Fibroblast of lung (primary cell): ENCODE results near the gene TSPAN18. TPM values are rescaled to one million over a fixed set of nuclear protein-coding genes. Genes with fewer than 3 reads are reported as not detected.

Source experiments
- DNase-seq, 2 donors: peaks; one replicate each; pipeline versions ENCODE4 v3.0.0 to v3.0.0-alpha.2; 2010; ENCODE audit warnings: low read depth in 2 of 2
- H2AFZ ChIP-seq: 2 replicates; pipeline ENCODE4 v1.5.1; 2012; ENCODE audit warnings: low read length, control low read depth, inconsistent platforms
- H3K27ac ChIP-seq: 2 replicates; pipeline ENCODE4 v1.5.1; 2011; ENCODE audit warnings: low read length, control low read depth; ENCODE audit not compliant: insufficient read depth
- H3K27me3 ChIP-seq: 2 replicates; pipeline ENCODE4 v1.5.1; 2011; ENCODE audit warnings: mild to moderate bottlenecking, low read length; ENCODE audit not compliant: control insufficient read depth, insufficient read depth
- H3K36me3 ChIP-seq: 2 replicates; pipeline ENCODE4 v1.5.1; 2011; ENCODE audit warnings: low read length; ENCODE audit not compliant: control insufficient read depth, insufficient read depth
- H3K4me1 ChIP-seq: 2 replicates; pipeline ENCODE4 v1.5.1; 2011; ENCODE audit warnings: low read length; ENCODE audit not compliant: control insufficient read depth, insufficient read depth; ENCODE audit errors: extremely low read depth
- H3K4me2 ChIP-seq: 2 replicates; pipeline ENCODE4 v1.5.1; 2011; ENCODE audit warnings: low read length, control low read depth; ENCODE audit not compliant: insufficient read depth; ENCODE audit errors: extremely low read depth
- H3K4me3 ChIP-seq, 4 experiments: fragments of 200-600 bp in 1 of 4; sonication (generic) in 1 of 4; replicated peaks in 1 of 4; 2 replicates each; pipeline ENCODE4 v1.5.1; 2011 to 2016; ENCODE audit warnings: low read length in 4 of 4, low read depth in 3 of 4, mild to moderate bottlenecking in 3 of 4, control low read depth in 2 of 4, inconsistent platforms in 1 of 4, mixed read lengths in 1 of 4; ENCODE audit not compliant: insufficient read depth in 1 of 4; ENCODE audit errors: control extremely low read depth in 1 of 4
- H3K79me2 ChIP-seq: 2 replicates; pipeline ENCODE4 v1.5.1; 2012; ENCODE audit warnings: mild to moderate bottlenecking, low read length, inconsistent platforms; ENCODE audit not compliant: control insufficient read depth, insufficient read depth
- H3K9ac ChIP-seq: 2 replicates; pipeline ENCODE4 v1.5.1; 2011; ENCODE audit warnings: mild to moderate bottlenecking, low read length, control low read depth; ENCODE audit not compliant: insufficient read depth
- H3K9me3 ChIP-seq: 2 replicates; pipeline ENCODE4 v1.5.1; 2012; ENCODE audit warnings: low read depth, low read length; ENCODE audit not compliant: control insufficient read depth, insufficient read depth
- H4K20me1 ChIP-seq: 2 replicates; pipeline ENCODE4 v1.5.1; 2011; ENCODE audit warnings: low read length; ENCODE audit not compliant: control insufficient read depth, insufficient read depth; ENCODE audit errors: extremely low read depth
- EZH2 ChIP-seq: IDR thresholded peaks from 2 replicates; pipeline ENCODE4 v1.5.1; 2012; ENCODE audit warnings: low read length, control low read depth, mild to moderate bottlenecking; ENCODE audit errors: missing control alignments
- polyA plus RNA-seq, 2 donors: library from polyadenylated mRNA; depleted of rRNA in 1 of 2; stranded (reverse) in 1 of 2; unstranded in 1 of 2; fragments of >200 nt; gene quantifications; 2 replicates each; pipeline ENCODE4 v1.2.1, GENCODE V29; 2011 to 2012; ENCODE audit warnings: missing spikeins in 1 of 2
- total RNA-seq: library from RNA; depleted of rRNA; stranded (reverse); fragments of >200 nt; gene quantifications from 2 replicates; pipeline ENCODE4 v1.2.1, GENCODE V29; 2014
- TF ChIP-seq, protein P1 (sequence below), 2 donors: IDR thresholded peaks in 1 of 2; conservative IDR thresholded peaks in 1 of 2; 1 replicate in 1 of 2; 2 replicates in 1 of 2; pipeline ENCODE4 v1.5.1; 2011 to 2012; ENCODE audit warnings: low read length in 2 of 2, control low read depth in 1 of 2, inconsistent platforms in 1 of 2, low read depth in 1 of 2, mild to moderate bottlenecking in 1 of 2

The TSPAN18 gene
- total and polyA plus RNA-seq, 2 donors (not counting 1 experiment from before 2014, with no cell fraction given), result 0.15 TPM; not detected in 1

- Histone ChIP-seq H3K27ac (no peak overlapping the region), H3K9ac (no peak overlapping the region), H3K36me3 (no peaks in the 10 kb centered on the region), H3K79me2 (no peaks in the 10 kb centered on the region), H3K27me3 (peaks cover 2% of the 10 kb centered on the region), H3K9me3 (no peaks in the 10 kb centered on the region), H4K20me1 (no peaks in the 10 kb centered on the region), H3K4me1 (no peaks in the 10 kb centered on the region), H2AFZ (no peak overlapping the region), H3K4me3 (no peak overlapping the region), H3K4me2 (no peak overlapping the region)
- no peak for DNase-seq
- TF ChIP-seq EZH2, result no peak
- TF ChIP-seq, protein P1, sequence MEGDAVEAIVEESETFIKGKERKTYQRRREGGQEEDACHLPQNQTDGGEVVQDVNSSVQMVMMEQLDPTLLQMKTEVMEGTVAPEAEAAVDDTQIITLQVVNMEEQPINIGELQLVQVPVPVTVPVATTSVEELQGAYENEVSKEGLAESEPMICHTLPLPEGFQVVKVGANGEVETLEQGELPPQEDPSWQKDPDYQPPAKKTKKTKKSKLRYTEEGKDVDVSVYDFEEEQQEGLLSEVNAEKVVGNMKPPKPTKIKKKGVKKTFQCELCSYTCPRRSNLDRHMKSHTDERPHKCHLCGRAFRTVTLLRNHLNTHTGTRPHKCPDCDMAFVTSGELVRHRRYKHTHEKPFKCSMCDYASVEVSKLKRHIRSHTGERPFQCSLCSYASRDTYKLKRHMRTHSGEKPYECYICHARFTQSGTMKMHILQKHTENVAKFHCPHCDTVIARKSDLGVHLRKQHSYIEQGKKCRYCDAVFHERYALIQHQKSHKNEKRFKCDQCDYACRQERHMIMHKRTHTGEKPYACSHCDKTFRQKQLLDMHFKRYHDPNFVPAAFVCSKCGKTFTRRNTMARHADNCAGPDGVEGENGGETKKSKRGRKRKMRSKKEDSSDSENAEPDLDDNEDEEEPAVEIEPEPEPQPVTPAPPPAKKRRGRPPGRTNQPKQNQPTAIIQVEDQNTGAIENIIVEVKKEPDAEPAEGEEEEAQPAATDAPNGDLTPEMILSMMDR (conservative IDR thresholded peaks at IDR 0.05 in 1 of 2, IDR thresholded peaks at IDR 0.05 in 1 of 2; ENCODE audit: low read depth in 1 of 2, low read length in 2 of 2), result no peak
Measured at GRCh38 chr11:44690651-44691050, 36.1 kb upstream of the TSPAN18 start.

- no peak overlapping the region for H3K27ac ChIP-seq
- TF ChIP-seq, protein P1 (conservative IDR thresholded peaks at IDR 0.05 in 1 of 2, IDR thresholded peaks at IDR 0.05 in 1 of 2; ENCODE audit: low read depth in 1 of 2, low read length in 2 of 2), result no peak
- TF ChIP-seq EZH2, result no peak
- no peak for DNase-seq
- no peaks in the 10 kb centered on the region for H3K9me3 ChIP-seq
- H3K4me1 ChIP-seq, result no peaks in the 10 kb centered on the region
- H2AFZ ChIP-seq, result no peak overlapping the region
- H3K27me3 ChIP-seq, result no peaks in the 10 kb centered on the region
- H3K4me3 ChIP-seq, result no peak overlapping the region
- H3K9ac ChIP-seq, result no peak overlapping the region
- H4K20me1 ChIP-seq, result no peaks in the 10 kb centered on the region
- H3K79me2 ChIP-seq, result no peaks in the 10 kb centered on the region
- H3K4me2 ChIP-seq, result no peak overlapping the region
- no peaks in the 10 kb centered on the region for H3K36me3 ChIP-seq
Measured at GRCh38 chr11:44692460-44692859, 34.3 kb upstream of the TSPAN18 start.

- no peak overlapping the region for H3K4me2 ChIP-seq
Measured at GRCh38 chr11:44693654-44694119, 33.1 kb upstream of the TSPAN18 start.

More at GRCh38 chr11:44693654-44694119, 33.1 kb upstream of the TSPAN18 start:
- no peaks in the 10 kb centered on the region for H4K20me1 ChIP-seq
- no peaks in the 10 kb centered on the region for H3K79me2 ChIP-seq
- H3K36me3 ChIP-seq, result no peaks in the 10 kb centered on the region
- no peak overlapping the region for H3K9ac ChIP-seq
- no peak overlapping the region for H2AFZ ChIP-seq
- no peaks in the 10 kb centered on the region for H3K27me3 ChIP-seq
- H3K4me1 ChIP-seq, result no peaks in the 10 kb centered on the region
- TF ChIP-seq, protein P1 (conservative IDR thresholded peaks at IDR 0.05 in 1 of 2, IDR thresholded peaks at IDR 0.05 in 1 of 2; ENCODE audit: low read depth in 1 of 2, low read length in 2 of 2), result no peak
- TF ChIP-seq EZH2, result no peak
- DNase-seq, result no peak
- no peak overlapping the region for H3K27ac ChIP-seq
- no peaks in the 10 kb centered on the region for H3K9me3 ChIP-seq
- H3K4me3 ChIP-seq, result no peak overlapping the region
